GM19193 (cell line): Measurements from ENCODE around the gene MALT1.

ENCODE experiments used
- POLR2A ChIP-seq: IDR thresholded peaks from 4 replicates; pipeline ENCODE4 v1.6.1; 2011; ENCODE audit not compliant: insufficient read depth, insufficient read length; ENCODE audit errors: extremely low read depth

MALT1 gene

GRCh38 chr18:58695772-58696171 is 24.5 kb downstream of the MALT1 start:
- TF ChIP-seq POLR2A, result no peak

DNA sequence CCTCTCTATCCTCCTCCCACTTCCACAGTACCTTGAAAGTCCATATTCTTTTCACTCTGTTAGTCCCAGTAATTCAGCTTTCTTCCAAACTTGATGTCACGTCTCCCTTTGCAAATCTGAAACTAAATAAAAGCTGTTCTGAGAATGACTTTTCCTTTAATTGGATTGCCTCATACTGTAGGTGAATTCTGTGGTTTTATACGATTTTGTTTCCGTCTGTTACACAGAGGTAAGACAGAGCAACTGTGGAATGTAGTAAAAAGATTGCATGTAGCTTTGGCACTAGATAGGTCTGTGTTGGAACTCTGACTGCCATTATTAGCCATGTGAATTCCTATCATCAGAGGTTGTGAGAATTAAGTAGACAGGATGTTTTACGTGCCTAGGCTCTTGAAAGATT is 25.9 kb downstream of the MALT1 start:
- no peak for TF ChIP-seq POLR2A

DNA sequence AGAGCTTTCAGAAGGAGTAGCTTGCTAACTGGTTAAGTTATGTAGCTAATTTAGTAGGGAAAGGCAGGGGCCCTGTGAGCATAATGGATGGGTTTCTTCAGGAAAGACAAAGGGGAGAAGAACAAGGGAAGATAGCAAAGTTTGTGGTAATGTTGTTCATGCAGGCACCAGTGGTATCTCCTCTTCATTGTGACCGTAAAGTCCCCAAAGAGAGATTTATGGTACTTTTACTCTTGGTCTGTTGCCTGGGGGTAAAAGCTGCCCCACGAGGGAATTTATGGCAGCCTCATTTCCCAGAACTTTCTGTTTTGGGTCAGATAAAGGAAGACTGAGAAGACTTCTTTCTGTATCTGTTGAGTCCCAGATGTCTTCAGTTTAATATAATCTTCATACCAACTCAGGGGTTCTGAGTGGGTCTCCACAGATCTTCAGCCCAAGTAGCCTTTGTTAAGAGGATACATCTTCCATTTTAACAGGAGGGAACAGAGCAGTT is 27.5 kb downstream of the MALT1 start:
- TF ChIP-seq POLR2A, result no peak

DNA sequence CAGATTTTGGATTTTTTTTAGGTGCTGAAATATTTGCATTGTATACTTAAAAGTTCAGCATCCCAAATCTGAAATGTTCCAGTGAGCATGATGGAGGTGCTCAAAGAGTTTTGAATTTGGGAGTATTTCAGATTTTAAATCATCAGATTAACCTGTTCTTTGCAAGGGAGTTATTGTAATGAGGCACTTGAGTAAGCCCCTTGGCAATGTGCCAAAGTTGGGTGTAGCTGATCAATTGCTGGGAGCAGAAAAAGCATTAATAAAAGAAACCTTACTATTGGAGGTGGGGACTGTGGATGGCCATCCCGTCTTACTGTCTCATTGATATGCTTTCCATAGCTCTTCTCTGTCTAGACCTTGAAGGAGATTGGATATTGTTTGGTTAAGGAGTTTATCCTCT is 28.3 kb downstream of the MALT1 start:
- TF ChIP-seq POLR2A, result no peak

DNA sequence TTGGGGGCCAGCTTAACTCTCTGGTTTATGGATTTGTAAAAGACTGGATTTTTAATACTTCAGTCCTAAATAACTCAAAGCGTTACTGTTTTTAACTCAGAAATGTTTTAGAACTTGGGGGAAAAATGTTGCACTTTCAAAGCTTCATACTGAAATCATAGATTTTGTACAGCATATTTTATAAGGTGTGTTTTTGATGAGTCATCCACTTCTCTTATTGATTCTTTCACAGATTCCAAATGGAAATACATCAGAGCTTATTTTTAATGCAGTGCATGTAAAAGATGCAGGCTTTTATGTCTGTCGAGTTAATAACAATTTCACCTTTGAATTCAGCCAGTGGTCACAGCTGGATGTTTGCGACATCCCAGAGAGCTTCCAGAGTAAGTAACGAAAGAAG is 28.9 kb downstream of the MALT1 start:
- no peak for TF ChIP-seq POLR2A

DNA sequence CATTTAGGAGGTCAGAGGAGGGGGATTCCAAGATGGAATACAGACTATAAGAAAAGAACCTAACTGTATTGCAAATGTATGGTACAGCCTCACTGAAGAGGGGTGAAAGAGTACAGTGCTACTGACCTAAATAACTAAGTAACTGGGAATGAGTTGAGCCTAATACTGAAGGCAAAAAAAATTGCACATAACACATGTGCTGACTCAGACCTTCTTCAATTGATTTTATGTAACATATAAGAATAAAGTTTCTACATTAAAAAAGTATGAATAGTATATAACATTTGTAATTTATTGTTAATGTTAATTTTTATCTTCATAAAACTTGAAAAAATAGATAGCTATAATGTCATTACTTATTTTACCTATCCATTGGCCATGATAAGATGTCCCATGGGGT is 41.7 kb downstream of the MALT1 start:
- TF ChIP-seq POLR2A, result no peak

DNA sequence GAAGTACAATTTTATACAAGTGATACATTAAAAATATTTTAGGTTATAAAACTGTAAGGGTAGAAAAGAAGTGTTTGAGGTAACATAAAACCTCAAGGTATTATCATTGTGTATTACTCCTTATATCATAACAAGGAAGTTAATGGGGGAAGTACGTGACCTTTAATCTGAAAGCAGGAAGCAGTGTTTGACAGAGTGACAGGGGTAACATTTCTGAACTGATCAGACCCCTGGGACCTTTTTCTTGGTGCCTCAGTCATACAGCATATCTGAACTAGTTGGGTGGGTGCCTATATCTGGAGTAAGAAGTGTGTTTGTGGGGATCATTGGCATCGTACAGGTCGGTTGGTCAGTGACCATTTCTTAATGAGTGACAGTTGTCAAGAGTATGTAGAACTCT is 43.0 kb downstream of the MALT1 start:
- no peak for TF ChIP-seq POLR2A

- TF ChIP-seq POLR2A, result no peak
Observed at GRCh38 chr18:58714821-58715220, 43.6 kb downstream of the MALT1 start.

- no peak for TF ChIP-seq POLR2A
Observed at GRCh38 chr18:58715540-58715939, 44.3 kb downstream of the MALT1 start.

DNA sequence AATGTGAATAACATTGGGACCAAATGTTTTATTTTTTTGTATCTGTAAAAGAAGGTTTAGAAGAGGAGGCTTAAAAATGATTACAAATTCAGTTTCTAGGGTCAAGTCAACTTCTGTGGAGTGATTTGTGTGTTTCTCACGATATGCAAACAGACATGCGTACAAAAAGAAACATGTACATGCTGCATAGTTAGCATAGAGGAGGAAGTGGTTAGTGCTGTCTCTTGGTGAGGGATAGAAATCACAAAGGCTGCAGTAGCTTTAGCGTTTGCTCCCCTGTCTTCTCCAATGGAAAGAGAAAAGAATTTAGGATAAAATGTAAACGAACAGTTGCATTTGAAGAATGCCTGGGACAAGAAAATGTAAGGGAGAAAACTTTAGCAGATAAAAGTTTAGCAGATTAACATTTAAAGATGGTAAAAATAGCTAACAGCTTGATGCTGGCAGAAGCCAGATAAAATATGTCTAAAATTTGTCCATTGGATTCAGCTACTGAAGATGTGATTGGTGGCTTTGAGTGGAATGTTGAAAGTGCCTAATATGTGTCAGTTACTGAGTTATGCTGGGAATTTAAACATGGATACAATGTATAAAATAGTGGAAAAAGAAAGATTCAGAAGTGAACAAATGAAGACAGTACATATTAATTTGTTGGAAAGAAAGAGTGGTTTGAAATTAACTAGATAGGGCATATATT is 44.9 kb downstream of the MALT1 start:
- TF ChIP-seq POLR2A, result no peak

GRCh38 chr18:58721566-58722239 is 50.4 kb downstream of the MALT1 start:
- no peak for TF ChIP-seq POLR2A

GRCh38 chr18:58723810-58724602 is 52.7 kb downstream of the MALT1 start:
- no peak for TF ChIP-seq POLR2A

DNA sequence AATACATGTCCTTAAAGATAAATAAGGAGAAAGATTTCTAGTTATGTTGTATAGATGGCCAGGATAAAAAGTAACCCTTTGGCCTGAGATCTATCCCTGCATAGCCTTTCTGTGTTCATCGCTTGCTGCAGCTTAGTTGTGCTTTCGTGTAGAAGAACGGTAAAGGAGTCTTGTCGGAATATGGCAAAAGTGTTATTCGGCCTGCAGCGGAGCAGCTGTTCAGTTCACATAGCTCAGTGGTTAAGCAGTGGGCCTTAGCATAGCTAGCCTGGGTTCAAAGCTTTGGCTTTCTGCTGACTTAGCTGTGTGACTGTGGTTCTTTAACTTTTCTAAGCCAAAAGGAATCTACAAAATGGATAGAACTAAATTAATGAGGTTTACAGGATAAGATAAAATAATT is 55.4 kb downstream of the MALT1 start:
- TF ChIP-seq POLR2A, result no peak

DNA sequence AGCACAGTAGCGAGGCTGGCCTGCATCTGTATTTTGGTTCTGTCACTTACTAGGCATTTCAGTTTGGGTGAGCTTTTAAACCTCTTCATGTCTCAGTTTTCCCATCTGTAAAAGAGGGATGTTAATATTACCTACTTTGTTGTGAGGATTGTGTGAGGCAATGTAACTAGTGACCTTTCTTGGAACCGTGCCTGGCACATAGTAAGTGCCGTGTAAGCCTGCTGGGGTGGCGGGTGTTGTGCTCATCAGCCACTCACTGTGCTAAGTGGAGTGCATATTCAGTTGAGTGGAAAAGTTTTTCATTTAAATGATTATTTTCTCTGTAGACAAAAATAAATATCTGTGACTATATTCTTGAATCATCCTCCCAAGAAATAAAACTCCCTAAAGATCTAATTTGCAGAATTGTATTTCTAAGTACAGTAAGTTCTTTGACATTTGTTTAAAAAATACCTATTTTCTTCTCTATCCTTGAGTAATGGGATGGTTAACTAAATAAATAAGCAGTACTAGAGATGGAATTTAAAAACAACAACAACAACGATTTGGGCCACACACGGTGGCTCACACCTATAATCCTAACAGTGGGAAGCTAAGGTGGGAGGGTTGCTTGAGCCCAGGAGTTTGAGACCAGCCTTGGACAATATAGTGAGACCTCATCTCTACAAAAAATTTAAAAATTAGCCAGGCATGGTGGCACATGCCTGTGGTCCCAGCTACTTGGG is 56.7 kb downstream of the MALT1 start:
- TF ChIP-seq POLR2A, result no peak

- TF ChIP-seq POLR2A, result no peak
Observed at GRCh38 chr18:58728719-58729118, 57.5 kb downstream of the MALT1 start.

- TF ChIP-seq POLR2A, result no peak
Observed at GRCh38 chr18:58730618-58731017, 59.4 kb downstream of the MALT1 start.

- no peak for TF ChIP-seq POLR2A
Observed at GRCh38 chr18:58732471-58732870, 61.2 kb downstream of the MALT1 start.
